GM21737 (cell line): Measurements from ENCODE around the gene IRF2.

Experiments
- ATAC-seq: cut with Tn5 transposase; IDR thresholded peaks from one replicate; pipeline ENCODE4 v1.9.1; 2021; ENCODE audit warnings: mild to moderate bottlenecking, moderate library complexity; ENCODE audit not compliant: unreplicated experiment

IRF2 gene

DNA sequence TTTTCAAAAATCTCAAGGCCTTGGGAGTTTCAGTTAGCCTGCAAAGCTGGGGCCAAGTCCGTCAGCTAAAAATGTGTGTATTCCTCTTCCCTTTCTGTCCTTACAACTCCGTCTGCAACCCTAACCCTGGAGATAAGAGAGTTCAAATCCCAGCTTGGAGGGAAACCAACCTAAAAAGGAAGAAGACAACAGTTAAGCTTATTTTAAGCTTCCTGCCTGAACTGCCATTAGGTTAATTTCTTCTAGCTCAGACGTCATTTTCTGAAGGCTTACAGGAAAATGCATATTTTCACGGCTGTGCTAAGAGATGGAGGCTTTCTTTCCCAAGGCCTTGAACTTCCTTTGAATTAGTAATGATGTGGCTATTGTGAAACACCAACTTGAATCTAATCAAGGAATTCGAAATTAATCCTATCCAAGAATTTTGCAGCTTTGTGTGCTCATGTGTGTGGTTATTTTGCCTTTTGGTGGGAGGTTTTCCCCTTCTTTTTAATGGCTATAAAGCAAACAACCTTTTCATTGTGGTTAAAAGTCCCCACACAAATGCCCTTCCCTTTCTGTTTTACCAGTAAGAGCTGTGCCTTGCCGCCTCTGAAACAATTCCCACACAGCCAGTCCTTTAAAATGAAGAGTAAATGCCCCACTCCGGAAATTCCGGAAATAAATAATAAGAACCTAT is 103.5 kb downstream of the IRF2 start:
- no peak for ATAC-seq

DNA sequence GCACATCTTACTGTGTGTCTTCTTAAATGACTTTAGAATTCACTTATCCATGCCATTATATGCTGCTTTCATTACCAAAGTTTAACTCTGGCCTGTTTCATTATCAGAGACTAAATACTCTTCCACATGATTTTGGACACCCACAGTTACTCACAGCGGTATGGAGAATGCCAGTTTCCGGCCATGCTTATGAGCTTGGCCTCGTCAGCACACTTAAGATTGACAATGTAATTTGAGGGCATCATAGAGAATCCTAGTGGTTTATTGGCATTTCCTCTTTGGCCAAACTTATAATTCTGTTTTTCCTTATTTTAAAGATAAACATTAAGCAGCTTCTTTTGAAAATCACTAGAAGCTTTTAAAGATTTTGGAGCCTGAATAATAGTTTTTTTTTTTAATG is 104.5 kb downstream of the IRF2 start:
- ATAC-seq, result no peak

DNA sequence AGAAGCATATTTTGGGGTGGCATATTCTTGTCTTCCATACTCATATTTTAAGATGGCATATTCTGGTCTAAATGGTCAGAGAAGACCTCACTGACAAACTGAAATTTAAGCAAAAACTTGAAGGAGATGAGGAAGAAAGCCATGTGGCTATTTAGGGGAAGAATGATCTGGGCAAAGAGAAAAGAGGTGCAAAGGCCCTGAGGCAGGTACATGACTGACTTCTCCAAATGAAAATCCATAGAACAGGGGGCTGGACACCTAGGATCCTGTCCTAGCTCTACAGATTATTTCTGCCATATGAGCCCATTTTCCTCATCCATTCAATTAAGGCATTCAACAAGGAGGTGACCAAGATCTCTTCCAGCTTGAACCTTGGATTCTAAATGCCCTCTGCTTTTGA is 105.6 kb downstream of the IRF2 start:
- no peak for ATAC-seq

DNA sequence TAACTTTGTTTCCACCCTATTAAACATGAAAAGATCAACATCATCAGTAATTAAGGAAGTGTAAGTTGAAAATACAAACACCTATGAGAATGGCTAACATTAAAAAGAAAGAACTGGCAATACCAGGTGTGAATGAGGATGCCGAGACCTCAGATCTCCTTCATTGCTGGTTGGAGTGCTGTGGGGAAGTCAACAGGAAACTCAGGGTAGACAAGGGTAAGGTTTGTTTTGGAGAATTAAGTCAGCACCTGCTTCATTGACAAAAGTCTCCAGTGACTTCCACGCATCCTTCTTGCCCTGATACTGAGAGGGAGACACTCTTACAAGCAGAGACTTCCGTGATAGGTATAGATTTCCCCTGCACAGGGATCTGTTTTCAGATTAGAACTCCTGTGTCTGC is 106.1 kb downstream of the IRF2 start:
- ATAC-seq, result no peak

DNA sequence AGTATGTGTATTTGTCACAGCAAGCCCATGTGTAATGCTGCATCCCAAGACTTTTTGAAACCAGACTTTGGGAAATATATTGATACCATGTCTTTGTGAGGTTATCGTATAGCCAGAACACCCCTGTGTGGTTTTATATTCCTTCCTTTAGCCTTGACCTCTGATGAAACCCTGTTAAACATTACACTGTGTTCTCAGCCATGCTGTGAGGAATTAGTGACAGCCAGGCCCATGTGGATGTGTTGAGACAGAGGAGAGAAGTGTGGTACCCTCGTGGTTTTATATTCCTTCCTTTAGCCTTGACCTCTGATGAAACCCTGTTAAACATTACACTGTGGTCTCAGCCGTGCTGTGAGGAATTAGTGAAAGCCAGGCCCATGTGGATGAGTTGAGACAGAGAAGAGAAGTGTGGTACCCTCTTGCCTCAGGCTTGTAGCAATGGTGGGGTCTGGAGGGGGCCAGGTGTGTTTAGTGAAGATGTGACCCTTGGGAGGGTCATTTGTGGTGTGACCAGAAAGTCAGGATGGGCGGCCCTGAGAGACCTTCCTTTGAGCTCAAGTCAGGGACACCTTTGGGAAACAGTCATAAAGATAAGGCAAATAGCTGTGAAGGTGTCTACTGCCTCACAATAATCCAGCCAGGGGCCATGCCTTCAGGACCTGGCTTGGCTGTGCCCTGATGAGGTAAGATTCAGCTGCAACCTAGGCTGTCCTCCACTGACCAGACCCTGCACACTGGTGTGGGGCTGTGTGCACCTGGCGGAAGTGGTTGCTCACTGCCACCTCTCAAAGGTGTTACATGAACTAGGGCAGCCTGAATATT is 110.0 kb downstream of the IRF2 start:
- ATAC-seq, result peak; percentile 71

DNA sequence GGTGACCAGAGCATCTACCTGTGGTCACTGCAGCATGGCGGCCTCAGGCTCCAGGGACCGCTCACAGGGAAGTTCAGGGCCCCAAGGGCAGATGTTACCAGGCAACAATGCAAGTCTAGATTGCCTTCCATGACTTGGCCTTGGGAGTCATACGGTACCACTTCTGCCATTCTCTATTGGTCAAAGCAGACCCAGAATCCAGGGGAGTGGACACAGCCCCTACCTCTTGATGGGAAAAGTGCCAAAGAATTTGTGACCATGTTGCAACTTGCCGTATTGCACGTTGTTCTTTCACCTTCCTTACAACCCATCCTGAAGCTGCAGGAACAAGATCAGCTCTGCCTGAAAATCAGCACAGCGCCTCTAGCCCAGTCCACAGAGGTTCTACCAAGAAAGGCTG is 111.1 kb downstream of the IRF2 start:
- no peak for ATAC-seq

DNA sequence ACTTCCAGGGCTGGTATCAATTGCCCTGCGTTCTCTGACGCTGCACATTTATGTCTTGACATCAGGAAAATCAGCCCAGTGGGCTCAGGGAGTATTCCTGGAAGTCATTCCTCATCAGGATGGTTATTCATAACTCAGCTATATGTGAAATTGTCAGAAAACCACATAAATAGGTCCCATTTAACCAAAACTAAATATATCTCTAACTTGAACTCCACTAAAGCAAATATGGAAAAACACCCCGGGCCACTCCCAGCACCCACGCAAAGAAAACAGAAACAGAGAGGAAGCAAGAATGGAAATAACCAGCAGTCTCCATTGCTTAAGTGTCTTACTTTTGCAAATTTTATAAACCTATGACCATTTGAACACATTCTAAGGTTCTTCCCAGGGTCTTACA is 112.0 kb downstream of the IRF2 start:
- no peak for ATAC-seq

DNA sequence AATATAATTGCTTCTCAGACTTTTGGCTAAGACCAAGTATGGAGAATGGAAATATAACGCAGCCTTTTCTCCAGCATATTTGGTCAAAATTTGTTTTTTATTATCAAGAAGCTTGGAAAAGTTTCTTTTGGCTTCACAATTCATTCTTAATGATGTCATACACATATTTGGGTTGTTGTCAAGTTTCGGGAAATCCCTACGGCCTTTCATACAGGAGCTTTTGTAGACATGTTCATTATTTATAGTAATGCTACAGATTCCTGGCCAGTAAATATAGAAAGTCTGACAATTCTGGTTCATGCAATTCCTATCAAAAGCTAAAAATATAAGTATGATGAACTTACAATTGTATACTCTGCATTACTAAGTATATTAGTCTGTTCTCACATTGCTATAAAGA is 112.9 kb downstream of the IRF2 start:
- no peak for ATAC-seq

DNA sequence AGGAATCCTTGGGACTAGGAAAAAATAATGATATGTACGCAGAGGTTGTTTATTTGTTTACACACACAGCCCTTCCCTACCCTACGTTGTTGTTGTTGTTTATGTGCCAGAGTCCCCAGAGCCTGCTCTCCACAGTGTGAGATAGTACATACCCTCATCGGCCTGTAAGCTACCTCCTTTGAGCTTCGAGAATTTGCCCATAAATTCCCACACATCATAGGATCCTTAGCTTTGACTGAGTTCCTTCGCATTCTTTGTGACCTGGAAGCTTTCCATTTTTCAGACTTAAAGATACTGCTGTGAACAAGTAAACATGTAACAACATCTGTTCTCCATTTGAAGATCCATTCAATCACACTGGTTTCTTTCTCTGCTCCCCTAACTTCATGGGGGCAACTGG is 114.5 kb downstream of the IRF2 start:
- no peak for ATAC-seq

DNA sequence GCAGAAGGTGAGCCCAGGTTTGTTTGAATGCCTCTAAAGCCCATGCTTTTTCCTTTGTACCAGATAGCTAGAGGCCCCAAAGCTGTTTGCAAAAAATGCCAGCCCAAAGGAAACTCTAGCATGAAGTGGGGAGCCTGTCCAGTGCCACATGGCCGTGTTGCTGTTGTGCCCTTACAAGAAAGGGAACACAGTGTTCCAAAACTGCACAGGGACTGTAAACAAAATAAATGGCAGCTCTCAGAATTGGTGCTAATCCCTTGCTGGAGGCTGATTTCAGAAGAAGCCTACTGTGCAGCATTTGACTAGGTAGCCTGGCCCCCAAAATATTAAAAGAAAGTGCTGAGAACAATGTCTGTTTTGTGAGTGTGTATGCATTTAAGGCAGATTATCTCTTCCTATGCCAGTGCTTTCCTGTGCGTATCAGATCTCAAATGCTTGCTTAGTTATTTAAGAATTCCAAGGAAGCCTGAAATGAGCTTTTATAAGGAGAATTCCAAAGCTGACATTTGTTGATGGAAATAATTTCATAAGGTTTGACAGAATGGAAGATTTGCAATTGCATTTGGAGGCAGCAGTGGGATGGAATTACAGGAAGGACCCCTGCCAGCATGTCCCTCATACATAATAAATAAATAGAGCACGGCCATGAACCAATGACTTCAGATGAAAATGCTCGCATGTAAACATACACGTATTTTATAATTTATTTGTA is 115.7 kb downstream of the IRF2 start:
- no peak for ATAC-seq

DNA sequence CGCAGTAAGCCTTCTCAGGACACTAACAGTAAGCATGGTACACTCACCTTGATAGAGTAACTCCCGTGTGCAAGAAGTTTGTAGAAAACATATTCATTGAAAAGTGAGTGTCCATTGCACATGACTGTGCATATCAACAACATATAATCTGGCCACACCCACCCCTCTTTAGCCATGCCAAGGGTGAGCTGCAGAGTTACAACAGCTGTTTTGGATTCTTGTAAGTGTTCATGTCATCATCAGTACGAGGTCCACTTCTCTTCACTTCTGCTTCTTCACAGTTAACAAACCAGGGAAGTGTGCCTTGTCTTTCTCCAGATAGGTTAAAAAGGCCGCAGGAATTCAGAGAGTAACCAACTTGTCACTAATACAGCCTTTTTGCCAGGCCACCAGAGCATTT is 116.6 kb downstream of the IRF2 start:
- ATAC-seq, result no peak

DNA sequence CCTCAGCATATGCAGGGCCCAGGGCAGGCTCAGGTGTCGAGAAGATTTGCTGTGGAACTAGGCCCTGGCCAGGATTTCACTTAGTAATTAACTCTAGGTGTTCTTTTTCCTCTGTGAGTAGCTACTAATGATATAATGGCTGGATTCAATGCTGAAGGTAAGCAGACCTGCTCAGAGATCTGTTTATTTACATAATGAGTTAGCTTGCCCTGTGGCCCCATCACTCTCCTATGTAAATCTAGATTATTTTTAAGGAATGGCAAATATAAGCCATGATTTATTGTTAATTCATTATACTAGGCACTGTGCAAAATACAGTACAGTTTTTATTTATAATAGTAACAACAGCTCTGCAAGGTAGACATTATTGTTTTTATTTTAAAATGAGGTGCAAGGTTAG is 117.2 kb downstream of the IRF2 start:
- no peak for ATAC-seq

DNA sequence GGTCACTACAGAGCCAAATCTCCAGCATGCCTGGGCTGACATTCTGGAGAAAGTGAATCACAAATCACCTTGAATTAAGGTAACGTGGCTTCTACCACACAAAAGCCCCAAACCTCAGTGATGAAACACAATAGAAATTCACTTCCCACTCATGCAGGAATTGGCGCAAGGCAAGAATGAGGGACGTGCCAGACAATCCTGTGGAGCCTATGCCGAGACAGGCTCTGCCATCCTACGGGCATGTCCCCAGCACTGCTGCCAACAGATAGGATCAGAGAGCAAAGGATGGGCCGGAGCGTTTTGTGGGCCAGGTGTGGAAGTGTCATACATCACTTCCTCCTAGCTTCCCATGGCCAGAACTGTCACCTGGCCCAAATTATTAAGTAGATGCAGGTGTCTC is 118.0 kb downstream of the IRF2 start:
- ATAC-seq, result no peak

DNA sequence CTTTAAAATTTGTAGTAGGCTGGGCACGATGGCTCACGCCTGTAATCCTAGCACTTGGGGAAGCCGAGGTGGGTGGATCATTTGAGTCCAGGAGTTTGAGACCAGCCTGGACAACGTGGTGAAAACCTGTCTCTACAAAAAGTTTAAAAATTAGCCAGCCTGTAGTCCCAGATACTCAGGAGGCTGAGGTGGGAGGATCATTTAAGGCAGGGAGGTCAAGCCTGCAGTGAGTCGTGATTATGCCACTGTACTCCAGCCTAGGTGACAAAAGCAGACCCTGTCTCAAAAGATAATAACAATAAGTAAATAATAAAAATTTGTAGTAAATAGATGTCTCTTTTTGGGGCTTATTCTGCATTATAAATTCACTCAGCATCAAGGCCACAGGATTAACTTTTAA is 118.5 kb downstream of the IRF2 start:
- ATAC-seq, result no peak

DNA sequence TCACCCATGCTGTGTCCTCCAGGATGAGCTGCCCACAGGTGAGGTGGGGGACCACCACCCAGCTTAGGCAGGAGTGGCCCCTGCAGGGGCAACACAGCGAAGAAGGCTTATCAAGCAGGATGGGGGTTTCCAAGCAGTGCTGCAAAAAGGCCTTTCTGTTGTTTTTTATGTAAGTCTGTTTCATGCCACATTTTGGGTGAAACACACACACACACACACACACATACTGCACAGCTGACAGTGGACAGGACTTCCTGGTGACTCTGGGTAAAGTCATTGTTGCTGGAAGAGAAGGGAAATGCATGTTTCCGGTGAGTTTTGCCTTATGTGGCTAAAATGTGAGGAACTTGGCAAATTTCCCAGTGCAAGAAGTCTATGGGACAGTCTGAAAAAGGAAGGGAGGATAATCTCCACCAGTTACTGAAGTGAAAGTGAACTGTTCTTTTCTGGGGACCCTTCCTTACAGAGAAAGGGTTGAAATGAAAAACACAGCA is 119.2 kb downstream of the IRF2 start:
- ATAC-seq, result peak; percentile 44

DNA sequence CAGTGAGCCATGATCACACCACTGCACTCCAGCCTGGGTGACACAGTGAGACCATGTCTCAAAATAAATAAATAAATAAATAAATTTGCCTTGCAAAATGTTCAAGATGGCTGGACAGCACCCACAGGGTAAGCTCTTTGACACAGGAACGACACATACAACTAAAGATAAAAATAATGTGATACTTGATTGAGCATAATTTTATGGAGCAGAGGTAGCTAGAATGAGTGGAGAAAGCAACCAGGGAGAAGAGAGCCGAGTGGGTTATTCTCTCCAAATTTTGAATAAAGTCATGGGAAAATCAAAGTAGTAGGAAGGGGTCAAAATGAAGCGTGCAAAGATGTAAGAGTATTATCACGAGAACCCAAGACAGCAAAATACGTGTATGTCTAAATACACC is 121.5 kb downstream of the IRF2 start:
- no peak for ATAC-seq

DNA sequence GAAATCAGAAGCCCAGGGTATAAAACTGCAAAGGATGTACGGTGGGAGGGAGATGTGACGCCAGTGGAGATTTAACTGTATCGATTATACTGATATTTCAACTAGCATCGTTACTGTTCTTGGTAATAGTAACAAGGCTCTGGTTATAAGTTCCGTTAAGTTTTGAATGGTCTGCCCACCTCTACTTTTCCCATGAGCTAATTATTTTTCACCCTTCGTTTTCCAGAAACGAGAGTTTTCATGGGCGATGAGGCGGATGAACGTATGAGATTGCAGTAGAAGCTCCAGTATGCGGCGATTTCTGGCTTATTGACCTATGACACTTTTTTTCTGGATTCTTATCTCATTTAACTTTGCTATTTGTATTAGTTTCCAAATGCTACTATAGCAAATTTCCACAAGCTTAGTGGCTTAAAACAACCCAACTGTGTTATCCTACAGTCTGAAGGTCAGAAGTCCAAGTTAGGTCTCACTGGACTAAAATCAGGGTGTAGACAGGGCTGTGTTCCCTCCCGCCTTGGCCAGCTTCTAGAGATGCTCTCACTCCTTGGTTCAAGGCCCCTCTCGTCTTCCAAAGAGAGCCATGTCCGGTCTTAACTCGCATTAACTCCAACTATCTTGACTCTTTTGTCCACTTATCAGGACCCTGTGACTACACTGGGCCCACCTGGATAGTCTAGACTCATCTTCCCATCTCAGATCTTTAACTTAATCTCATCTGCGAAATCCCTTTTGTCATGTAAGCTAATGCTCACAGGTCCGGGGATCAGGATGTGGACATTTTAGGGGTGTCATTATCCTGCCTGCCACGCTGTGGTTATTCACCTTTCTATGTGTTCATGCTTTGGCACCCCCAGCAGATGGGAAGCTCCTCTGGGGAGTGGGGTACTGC is 122.5 kb downstream of the IRF2 start:
- ATAC-seq, result no peak

DNA sequence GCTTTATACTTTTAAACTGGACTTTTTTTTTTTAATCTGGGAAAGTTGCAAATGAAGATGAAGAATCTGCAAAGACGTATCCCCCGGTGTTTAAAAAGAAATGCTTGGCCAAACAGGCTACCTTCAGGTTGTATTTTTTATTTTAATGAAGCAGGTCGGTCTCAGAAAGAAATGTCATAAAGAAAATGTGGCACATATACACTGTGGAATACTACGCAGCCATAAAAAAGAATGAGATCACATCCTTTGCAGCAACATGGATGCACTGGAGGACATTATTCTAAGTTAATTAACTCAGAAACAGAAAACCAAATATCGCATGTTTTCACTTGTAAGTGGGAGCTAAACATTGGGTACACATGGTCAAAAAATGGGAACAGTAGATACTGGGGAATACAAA is 123.4 kb downstream of the IRF2 start:
- ATAC-seq, result no peak

DNA sequence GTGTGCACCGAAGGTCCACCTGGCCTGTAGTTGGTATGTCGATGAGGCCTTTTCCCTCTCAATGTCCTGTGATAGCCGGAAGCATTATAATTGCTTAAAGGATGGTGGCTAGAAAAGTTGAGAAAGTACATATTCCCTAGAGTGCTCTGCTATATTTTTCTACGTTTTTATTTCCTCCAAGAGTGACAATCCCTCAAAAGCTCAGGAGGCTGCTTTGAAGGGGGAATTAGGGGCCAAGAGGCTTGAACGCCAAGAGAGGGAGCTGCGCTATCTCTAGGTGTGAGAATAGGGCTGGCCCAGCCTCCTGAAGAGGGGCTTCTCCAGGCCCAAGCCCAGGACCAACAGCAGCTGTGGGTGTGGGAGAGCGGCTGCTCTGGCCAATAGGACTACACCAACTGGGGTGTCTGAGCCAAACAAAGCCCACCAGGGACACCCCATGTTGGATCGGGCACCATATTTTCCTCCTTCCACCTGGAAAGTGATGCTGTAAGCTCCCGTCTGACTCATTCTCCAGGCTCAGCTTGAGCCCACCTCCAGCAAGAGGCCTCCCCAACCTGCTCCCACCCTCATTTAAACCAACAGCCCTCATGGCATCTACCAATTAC is 124.0 kb downstream of the IRF2 start:
- ATAC-seq, result no peak

DNA sequence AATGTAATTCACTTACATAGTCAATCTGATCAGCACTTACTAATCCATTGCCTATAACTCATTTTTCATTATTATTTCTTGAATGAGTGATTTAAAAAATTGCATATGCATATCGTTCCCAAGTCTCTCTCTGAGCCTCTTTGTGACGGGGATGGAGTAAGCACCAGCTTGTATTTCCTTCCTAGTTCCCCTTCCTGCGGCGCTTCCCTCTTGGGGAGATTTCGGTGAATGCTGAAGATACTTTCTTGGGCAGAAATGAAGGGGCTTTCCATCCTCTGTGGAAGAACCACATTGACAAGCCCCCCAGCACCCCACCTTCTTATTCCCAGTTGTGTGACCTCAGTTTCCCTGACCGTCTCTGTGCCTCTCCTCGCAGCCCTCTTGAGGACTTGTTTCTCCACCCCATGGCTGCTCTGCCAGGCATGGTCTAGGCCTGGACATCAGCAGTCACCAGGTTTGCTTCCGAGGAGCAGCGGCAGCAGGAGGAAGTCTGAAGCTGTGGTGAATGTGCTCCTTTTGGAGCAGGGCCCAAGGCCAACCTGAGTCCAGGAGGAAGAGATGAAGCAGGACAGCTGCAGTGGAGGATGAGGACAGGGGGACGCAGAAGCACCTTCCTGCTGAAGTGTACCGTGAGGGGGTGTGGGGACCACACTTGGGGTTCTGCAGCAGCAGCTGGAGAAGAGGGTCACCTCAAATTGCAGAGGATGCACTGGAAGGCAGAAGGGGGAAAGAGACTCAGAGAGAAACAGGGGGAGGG is 124.9 kb downstream of the IRF2 start:
- no peak for ATAC-seq
